H1 (cell line): ENCODE data around the gene ACOX1. TPM values are rescaled to one million over a fixed set of nuclear protein-coding genes. Genes with fewer than 3 reads are reported as not detected.

Experiments
- CHD1 ChIP-seq: IDR thresholded peaks from 2 replicates; pipeline ENCODE4 v1.6.1; 2012; ENCODE audit warnings: low read depth, low read length, improper control_type of control experiment
- SAP30 ChIP-seq: fragments of 300-600 bp; sonication (generic); IDR thresholded peaks from 2 replicates; pipeline ENCODE4 v1.7.1; 2012; ENCODE audit warnings: low read length, moderate library complexity, mild to moderate bottlenecking, inconsistent platforms; ENCODE audit not compliant: insufficient read depth, insufficient replicate concordance
- SIRT6 ChIP-seq: IDR thresholded peaks from one replicate; pipeline ENCODE4 v1.7.1; 2012; ENCODE audit warnings: low read length, inconsistent platforms
- SP4 ChIP-seq: IDR thresholded peaks from 2 replicates; pipeline ENCODE4 v1.6.1; 2012; ENCODE audit warnings: low read length, inconsistent platforms
- YY1 ChIP-seq: IDR thresholded peaks from 2 replicates; pipeline ENCODE4 v1.6.1; 2011; ENCODE audit warnings: low read depth, mild to moderate bottlenecking, low read length
- polyA plus RNA-seq, 7 experiments: library from polyadenylated mRNA; depleted of rRNA in 3 of 7; stranded (reverse) in 5 of 7; unstranded in 2 of 7; fragments of >200 nt in 5 of 7; fragments of 200-250 nt in 2 of 7; gene quantifications; 1 replicate in 5 of 7; 2 replicates in 1 of 7; 4 replicates in 1 of 7; pipeline versions ENCODE4 v1.2.1 to v1.2.3, GENCODE V29; 2011 to 2013; ENCODE audit warnings: missing spikeins in 2 of 7, mixed read lengths in 2 of 7
- total RNA-seq: library from RNA; stranded (reverse); fragmentation: NEBNext Ultra II Directional; extraction: Animal tissue kit (Norgen Biotek cat#: 25700); gene quantifications from 2 replicates; pipeline ENCODE4 v1.2.1, GENCODE V29; 2021

Gene ACOX1
- total and polyA plus RNA-seq, 2 of the 8 experiments (the other 6 are each of a cell fraction or from before 2014, with no cell fraction given): 10.5 to 30.4 TPM

DNA sequence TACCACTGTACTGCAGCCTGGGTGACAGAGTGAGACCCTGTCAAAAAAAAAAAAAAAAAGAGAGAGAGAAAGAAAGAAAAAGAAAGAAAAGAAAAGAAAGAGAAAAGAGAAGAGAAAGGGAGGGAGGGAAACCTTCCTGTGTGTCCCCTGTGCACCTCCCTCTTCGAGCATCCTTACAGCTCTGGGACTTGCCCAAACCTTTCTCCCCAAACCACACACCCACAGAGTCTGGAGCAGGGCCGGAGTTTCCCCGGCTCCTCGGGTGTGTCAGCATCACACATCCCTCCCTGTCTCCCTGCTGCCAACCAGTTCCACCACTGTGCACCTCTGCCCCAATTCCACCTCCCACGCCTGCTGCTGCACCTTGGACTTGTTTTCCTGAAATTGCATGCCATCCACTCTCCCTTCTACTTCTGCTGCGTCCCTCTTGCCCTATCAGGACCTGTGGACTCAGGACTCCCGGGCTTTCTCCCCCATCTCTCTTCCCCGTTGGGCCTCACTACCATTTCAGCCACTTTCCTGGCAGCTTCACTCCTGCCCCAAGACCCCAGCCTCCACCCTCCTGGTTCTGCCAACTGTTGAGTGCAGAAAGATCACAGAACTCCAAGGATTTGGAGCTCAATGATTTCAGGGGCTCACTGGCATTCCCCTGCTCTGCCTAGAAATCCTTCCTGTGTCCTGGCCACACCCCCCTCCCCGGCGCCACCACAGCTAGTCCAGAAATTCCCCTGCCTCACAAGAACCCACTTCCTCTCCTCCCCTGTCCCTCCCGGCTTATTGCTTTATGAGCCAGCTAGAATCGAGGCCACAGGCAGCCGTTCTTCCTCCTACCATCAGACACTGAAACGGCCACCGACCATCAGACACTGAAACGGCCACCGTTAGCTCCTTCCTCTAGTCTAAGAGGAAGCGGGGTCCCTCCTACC lies 18.0 kb upstream of the ACOX1 start (continued):
- TF ChIP-seq YY1: no peak
- no peak for TF ChIP-seq CHD1
- TF ChIP-seq SAP30: no peak
- TF ChIP-seq SIRT6: no peak
- TF ChIP-seq SP4: no peak
- TF ChIP-seq, all 59 proteins: peak for 0
